Vagina (tissue), 2 donors: Measurements from ENCODE around the gene LRWD1.

ENCODE experiments used
- POLR2A ChIP-seq, 2 donors: fragments of 450-650 bp; IDR thresholded peaks; one replicate each; pipeline ENCODE4 v1.6.1; 2017; ENCODE audit warnings: antibody characterized with exemption in 2 of 2, mild to moderate bottlenecking in 2 of 2, moderate library complexity in 2 of 2
- POLR2AphosphoS5 ChIP-seq, 2 donors: sonication (generic); formaldehyde crosslinking; IDR thresholded peaks; one replicate each; pipeline ENCODE4 v1.9.0; 2017; ENCODE audit warnings: antibody characterized with exemption in 2 of 2, mild to moderate bottlenecking in 2 of 2, low read depth in 1 of 2; ENCODE audit not compliant: insufficient read depth in 1 of 2
- TF ChIP-seq, protein P1 (sequence below), 3 experiments: fragments of 450-650 bp in 2 of 3; fragments of 200-600 bp in 1 of 3; sonication (generic) in 1 of 3; IDR thresholded peaks; one replicate each; pipeline ENCODE4 v1.5.1; 2017 to 2019; ENCODE audit warnings: antibody characterized with exemption in 3 of 3, mild to moderate bottlenecking in 2 of 3, moderate library complexity in 2 of 3

DNA sequence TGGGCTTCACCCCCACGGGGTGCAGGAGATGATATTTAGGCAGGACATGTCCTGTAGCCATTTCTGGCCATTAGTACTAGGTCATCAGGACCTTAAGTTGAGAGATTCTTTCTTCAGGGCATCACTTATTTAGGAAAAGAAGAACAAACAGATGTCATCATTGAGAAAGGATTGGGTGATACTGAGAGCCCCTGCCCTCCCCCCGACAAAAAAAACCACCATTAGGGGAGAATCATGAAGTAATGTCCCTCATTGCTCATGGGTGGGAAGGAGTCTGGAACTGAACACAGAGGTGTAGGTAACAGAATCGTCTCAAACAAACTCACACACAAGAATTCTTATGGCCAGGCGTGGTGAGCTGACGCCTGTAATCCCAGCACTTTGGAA, 37.8 kb upstream of the LRWD1 start:
- TF ChIP-seq, protein P1, sequence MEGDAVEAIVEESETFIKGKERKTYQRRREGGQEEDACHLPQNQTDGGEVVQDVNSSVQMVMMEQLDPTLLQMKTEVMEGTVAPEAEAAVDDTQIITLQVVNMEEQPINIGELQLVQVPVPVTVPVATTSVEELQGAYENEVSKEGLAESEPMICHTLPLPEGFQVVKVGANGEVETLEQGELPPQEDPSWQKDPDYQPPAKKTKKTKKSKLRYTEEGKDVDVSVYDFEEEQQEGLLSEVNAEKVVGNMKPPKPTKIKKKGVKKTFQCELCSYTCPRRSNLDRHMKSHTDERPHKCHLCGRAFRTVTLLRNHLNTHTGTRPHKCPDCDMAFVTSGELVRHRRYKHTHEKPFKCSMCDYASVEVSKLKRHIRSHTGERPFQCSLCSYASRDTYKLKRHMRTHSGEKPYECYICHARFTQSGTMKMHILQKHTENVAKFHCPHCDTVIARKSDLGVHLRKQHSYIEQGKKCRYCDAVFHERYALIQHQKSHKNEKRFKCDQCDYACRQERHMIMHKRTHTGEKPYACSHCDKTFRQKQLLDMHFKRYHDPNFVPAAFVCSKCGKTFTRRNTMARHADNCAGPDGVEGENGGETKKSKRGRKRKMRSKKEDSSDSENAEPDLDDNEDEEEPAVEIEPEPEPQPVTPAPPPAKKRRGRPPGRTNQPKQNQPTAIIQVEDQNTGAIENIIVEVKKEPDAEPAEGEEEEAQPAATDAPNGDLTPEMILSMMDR (IDR thresholded peaks at IDR 0.05) = no peak
- no peak for TF ChIP-seq POLR2AphosphoS5 (IDR thresholded peaks at IDR 0.05; ENCODE audit: insufficient read depth in 1 of 2, low read depth in 1 of 2)
- TF ChIP-seq POLR2A (IDR thresholded peaks at IDR 0.05) = no peak
